ENCODE results near the gene FAF2. TPM values are rescaled to one million over a fixed set of nuclear protein-coding genes. Genes with fewer than 3 reads are reported as not detected.
"Not testable (repeated sequence)": the region's sequence is repeated elsewhere in the genome, so short reads cannot be mapped to it uniquely, and the experiment has no call there.

Gene FAF2
- total RNA-seq, 1 donor from 2014 or later = 50.1 TPM

GRCh38 chr5:176542596-176543427 lies 94.6 kb downstream of the FAF2 start:
- no peak for DNase-seq (ENCODE audit: low spot score)

- DNase-seq (ENCODE audit: low spot score) = peak; percentile 72
These were observed 95.4 kb downstream of the FAF2 start for GRCh38 chr5:176543428-176544182.

- no peak for DNase-seq (ENCODE audit: low spot score)
These were observed 97.2 kb downstream of the FAF2 start for GRCh38 chr5:176545388-176545736.

- DNase-seq (ENCODE audit: low spot score) = no peak
These were observed 97.7 kb downstream of the FAF2 start for GRCh38 chr5:176545737-176546509.

GRCh38 chr5:176547802-176548201 lies 99.6 kb downstream of the FAF2 start:
- DNase-seq (ENCODE audit: low spot score) = no peak

- no peak for DNase-seq (ENCODE audit: low spot score)
These were observed 100.8 kb downstream of the FAF2 start, which contains the start of gene CDHR2 for GRCh38 chr5:176548967-176549444. TSS of gene CDHR2 (plus strand) at chr5:176549342. CDS start at chr5:176565353, 16,011 bp downstream.

- DNase-seq (ENCODE audit: low spot score) = no peak
These were observed 101.7 kb downstream of the FAF2 start for GRCh38 chr5:176549871-176550270.

- no peak for DNase-seq (ENCODE audit: low spot score)
These were observed 102.2 kb downstream of the FAF2 start for GRCh38 chr5:176550275-176550831.

GRCh38 chr5:176550937-176551336 lies 102.8 kb downstream of the FAF2 start:
- not testable (repeated sequence) for DNase-seq (ENCODE audit: low spot score)

GRCh38 chr5:176552332-176552869 lies 104.2 kb downstream of the FAF2 start:
- DNase-seq (ENCODE audit: low spot score) = no peak

- no peak for DNase-seq (ENCODE audit: low spot score)
These were observed 105.3 kb downstream of the FAF2 start for GRCh38 chr5:176553260-176554085.

GRCh38 chr5:176557846-176558245 lies 109.7 kb downstream of the FAF2 start:
- no peak for DNase-seq (ENCODE audit: low spot score)

Other genes with a start within 250 kb of the FAF2 start
- gene SIMC1, start 210.0 kb upstream of the FAF2 start, total RNA-seq = 25.7 TPM
- 115 TPM for gene KIAA1191, start 86.6 kb upstream of the FAF2 start, total RNA-seq
- gene ARL10, start 82.9 kb upstream of the FAF2 start, total RNA-seq = 9.3 TPM
- 26.6 TPM for gene NOP16, start 59.8 kb upstream of the FAF2 start, total RNA-seq
- 145 TPM for gene HIGD2A, start 59.6 kb upstream of the FAF2 start, total RNA-seq
- 66.1 TPM for gene CLTB, start 31.8 kb upstream of the FAF2 start, total RNA-seq
- 71.5 TPM for gene RNF44, start 89.0 kb downstream of the FAF2 start, total RNA-seq
- not detected for gene CDHR2, start 101.0 kb downstream of the FAF2 start, total RNA-seq
- 0.13 TPM for gene GPRIN1, start 161.8 kb downstream of the FAF2 start, total RNA-seq
- not detected for gene SNCB, start 182.1 kb downstream of the FAF2 start, total RNA-seq
- not detected for gene EIF4E1B, start 182.3 kb downstream of the FAF2 start, total RNA-seq
- 33.8 TPM for gene TSPAN17, start 199.1 kb downstream of the FAF2 start, total RNA-seq